Astrocyte of the cerebellum (primary cell): ENCODE data around the gene YPEL1.

ENCODE experiments used
- DNase-seq: peaks from one replicate; pipeline ENCODE4 v3.0.0-alpha.2; 2011; ENCODE audit warnings: low read depth
- H3K4me3 ChIP-seq: 2 replicates; pipeline ENCODE4 v1.5.1; 2011; ENCODE audit warnings: mild to moderate bottlenecking, low read depth, low read length, moderate library complexity
- in situ Hi-C: cut with HindIII; loops from 2 replicates; pipeline ENCODE4 v1.10.0; 2017; ENCODE audit warnings: low sequenced_read_pairs
- TF ChIP-seq, protein P1 (sequence below): IDR thresholded peaks from 2 replicates; pipeline ENCODE4 v1.5.1; 2012; ENCODE audit warnings: low read length, low read depth, moderate library complexity, mild to moderate bottlenecking; ENCODE audit errors: missing control alignments

The YPEL1 gene

DNA sequence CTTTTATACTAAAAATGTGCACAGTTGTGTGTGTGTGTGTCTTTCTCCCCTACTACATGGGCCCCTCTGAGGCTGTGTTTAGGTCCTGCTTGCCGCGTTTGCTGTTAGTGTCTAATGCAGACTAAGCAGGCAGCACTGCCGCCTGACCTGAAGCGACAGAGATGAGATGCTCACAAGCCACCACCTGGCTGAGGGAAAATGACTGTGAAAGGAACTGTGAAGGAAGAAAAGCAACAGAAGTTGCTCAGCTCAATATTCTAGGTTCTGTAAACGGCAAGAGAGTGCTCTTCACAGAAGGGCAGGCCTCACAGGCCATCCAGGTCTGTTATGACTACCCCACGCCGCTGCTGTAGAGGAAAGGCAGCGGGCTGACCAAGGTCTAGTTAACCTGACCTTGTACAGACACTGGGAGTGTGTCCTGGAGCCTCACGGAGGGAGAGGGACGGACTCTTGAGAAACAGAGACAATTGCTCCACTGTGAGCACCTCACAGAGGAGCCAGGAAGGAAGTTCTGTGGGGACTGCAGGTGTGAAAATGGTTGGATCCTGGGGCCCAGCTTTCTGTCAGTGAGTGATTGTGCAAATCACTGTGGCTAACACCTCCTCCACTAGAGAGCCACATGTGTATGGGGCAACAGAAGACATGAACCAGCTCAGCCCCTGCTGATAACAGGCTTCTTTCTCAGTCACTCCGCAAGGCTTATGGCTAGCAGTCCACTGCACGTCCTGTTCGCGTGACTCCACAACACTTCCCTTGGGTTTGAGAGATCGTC, 31.3 kb upstream of the YPEL1 start:
- TF ChIP-seq, protein P1, sequence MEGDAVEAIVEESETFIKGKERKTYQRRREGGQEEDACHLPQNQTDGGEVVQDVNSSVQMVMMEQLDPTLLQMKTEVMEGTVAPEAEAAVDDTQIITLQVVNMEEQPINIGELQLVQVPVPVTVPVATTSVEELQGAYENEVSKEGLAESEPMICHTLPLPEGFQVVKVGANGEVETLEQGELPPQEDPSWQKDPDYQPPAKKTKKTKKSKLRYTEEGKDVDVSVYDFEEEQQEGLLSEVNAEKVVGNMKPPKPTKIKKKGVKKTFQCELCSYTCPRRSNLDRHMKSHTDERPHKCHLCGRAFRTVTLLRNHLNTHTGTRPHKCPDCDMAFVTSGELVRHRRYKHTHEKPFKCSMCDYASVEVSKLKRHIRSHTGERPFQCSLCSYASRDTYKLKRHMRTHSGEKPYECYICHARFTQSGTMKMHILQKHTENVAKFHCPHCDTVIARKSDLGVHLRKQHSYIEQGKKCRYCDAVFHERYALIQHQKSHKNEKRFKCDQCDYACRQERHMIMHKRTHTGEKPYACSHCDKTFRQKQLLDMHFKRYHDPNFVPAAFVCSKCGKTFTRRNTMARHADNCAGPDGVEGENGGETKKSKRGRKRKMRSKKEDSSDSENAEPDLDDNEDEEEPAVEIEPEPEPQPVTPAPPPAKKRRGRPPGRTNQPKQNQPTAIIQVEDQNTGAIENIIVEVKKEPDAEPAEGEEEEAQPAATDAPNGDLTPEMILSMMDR: no peak
- H3K4me3 ChIP-seq: no peak overlapping the region
- in situ Hi-C loops: no loop called here
- DNase-seq: no peak

DNA sequence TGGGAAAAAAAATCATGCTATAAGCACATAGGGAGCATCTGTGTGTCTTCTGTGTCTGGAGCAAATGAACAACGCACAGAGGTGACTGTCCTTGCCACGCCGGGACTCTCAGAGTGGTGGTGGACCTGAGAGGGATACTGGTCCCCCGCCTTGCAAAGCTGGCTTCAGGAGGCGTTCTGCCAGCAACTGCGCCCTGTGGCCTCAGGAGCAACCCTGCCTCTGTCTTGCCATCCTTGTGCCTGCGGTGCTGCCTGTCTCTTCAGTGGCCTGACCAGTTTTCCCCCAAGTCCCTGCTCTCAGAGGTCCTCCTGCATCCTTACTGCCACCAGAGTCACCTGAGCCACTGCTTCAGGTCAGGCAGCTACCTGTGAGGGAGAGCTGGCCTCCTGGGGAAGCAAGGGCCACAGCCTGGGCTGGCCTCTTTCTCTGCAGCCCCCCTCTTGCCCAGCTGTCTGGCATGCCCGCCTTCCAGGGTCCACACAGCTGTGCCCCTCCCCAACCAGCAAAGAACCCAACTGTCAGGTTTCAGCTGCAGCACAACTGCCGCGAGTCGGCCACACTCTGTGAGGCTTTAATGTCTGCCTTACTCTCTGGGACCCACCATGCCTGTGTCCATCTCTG, 30.4 kb upstream of the YPEL1 start:
- DNase-seq: no peak
- in situ Hi-C loops: no loop called here
- TF ChIP-seq, protein P1: no peak
- no peak overlapping the region for H3K4me3 ChIP-seq

DNA sequence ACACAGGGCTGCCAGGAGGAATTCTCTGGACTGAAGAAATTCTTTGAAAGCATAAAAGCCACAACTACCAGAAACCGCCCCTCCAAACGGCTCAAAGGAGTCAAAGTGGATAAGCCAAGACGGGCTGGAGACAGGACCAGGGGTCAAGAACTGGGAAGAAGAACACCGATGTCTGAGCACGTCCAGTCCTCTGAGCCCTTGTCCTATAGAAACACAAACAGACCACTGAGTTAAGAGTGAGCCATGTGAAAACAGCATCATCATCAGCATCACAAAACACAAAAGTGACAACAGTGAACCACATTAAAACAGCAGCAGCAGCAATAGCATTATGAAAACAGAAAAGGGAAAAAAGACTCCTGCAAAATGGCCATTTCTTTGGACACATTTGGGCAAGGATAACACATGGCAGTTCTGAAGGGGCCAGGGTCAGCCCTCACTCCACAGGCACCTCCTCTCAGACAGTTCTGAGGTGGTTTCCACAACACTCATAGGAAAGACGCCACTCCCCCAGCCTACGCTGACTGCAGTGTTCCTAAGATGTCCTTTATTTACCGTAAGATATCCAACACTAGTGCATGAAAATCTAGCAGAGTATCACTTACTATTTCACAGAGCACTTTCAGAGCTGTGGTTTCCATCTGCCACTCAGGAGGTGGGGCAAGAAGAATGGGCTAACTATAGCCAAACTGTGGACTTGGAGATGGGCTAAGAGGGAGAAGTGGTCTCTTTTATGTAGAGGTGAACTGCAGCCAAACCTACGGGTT, 28.6 kb upstream of the YPEL1 start:
- TF ChIP-seq, protein P1: no peak
- H3K4me3 ChIP-seq: no peak overlapping the region
- in situ Hi-C loops: no loop called here
- no peak for DNase-seq

DNA sequence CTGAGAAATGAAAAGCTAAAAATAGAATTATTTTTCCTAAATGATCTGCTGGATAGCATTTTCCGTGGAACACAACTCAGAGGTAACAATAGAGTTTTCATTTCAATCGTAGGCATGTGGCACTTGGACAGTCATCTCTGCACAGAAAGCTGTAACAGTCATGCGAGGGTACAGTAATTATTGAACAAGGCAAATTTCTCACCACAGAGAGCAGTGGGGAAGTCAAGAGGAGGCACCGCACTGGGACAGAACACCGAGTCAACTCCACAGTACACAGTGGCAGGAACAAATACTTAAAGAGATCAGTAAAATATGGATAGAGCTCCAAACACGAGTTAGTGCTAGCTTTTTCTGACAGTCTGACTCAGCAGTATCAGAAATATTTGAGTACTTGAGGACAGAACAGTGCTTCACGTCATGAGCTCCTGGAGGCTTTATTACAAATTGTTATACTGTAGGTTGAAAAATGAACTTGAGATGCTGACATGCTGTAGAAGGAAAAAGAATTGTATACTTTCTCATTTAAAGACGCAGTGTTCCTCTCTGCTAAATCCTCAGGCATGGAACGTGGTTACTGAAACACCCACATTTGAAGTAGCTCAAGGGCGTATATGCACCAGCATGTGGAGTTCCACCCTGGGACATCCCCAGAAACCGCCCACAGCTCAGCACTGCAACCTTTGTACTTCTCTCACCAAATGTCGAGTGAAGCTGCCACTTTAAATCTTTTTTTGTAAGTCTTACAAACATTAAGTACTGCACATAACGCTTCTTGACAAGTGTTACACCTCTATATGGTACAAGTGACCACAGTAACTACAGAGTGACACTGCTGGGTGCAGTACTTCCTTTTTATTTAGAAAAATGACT, 27.4 kb upstream of the YPEL1 start:
- TF ChIP-seq, protein P1: no peak
- H3K4me3 ChIP-seq: no peak overlapping the region
- in situ Hi-C loops: no loop called here
- DNase-seq: no peak

DNA sequence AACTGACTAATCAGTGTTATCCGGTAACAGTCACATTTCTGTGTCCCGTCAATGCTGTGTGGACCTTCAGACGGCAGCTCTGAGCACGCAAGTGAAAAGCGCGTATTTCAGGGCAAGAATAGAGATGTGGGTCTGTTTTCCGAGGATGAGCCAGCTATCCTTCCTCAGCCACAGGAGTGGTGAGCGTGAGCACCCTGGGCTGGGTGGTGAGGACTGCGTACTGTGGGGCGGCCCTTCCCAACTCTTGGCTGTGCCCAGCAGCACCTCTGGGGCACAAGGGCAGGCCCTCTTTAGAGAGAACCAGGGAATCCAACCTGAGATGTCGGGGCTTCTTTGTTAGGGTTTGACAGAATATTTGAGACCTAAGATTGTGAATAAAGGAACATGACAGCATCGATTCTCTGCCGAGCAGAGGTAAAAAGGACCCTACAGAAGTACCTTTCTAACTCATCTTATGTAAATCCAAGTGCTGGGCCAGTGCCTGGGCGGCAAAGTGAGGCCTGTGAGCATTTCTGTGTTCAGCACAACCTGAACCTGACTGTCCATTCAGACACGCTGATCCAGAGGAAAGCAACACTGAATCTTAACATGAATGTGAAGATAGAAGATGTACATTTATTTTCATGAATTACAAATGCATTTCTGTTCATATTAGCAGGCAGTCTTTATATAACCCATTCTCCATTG, 26.5 kb upstream of the YPEL1 start:
- DNase-seq: no peak
- in situ Hi-C loops: no loop called here
- H3K4me3 ChIP-seq: no peak overlapping the region
- TF ChIP-seq, protein P1: no peak

GRCh38 chr22:21761086-21761485, 25.5 kb upstream of the YPEL1 start:
- in situ Hi-C loops: no loop called here
- no peak overlapping the region for H3K4me3 ChIP-seq
- DNase-seq: no peak
- TF ChIP-seq, protein P1: no peak
